ENCODE data around the gene SPRED2.

DNA sequence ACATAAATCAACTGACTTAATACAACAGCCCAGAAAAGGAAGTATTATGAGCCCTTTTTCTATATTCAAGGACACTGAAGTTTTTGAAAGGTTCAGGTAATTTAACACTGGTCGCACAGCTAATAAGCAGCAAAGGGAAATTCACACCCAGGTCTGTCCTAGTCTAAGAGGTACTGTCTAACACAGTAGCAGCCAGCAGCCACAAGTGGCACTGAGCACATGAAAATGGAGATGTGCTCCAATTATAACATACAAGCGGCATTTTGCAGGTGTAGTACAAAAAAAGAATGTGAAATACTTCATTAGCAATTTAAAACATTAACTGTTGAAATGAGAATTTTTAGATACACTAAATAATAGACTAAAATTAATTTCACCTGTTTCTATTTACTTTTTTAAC, 23.4 kb downstream of the SPRED2 start:
- TF ChIP-seq POLR2A (IDR thresholded peaks at IDR 0.05; ENCODE audit: extremely low read depth, insufficient read length) (no peak), CTCF (IDR thresholded peaks at IDR 0.05; ENCODE audit: low read depth, low read length) (no peak), MYC (IDR thresholded peaks at IDR 0.05; ENCODE audit: low read depth, low read length) (no peak)
- TF ChIP-seq, protein P1, sequence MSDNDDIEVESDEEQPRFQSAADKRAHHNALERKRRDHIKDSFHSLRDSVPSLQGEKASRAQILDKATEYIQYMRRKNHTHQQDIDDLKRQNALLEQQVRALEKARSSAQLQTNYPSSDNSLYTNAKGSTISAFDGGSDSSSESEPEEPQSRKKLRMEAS (IDR thresholded peaks at IDR 0.05; ENCODE audit: low read depth, low read length): no peak
